ENCODE measurements around the gene CFHR4. TPM values are rescaled to one million over a fixed set of nuclear protein-coding genes. Genes with fewer than 3 reads are reported as not detected.

Gene CFHR4
- total and polyA plus RNA-seq, 2 donors (not counting 3 experiments of a cell fraction or from before 2014, with no cell fraction given) = not detected

- Histone ChIP-seq H3K79me2 (ENCODE audit: control insufficient read depth, insufficient read depth, low read length) (no peaks in the 10 kb centered on the region), H3K4me2 (ENCODE audit: insufficient read depth, low read length) (no peak overlapping the region), H4K20me1 (replicated peaks; ENCODE audit: control insufficient read depth, extremely low read depth, insufficient read depth, low read length) (no peaks in the 10 kb centered on the region), H3K27me3 (ENCODE audit: control insufficient read depth in 2 of 2, insufficient read depth in 2 of 2, low read length in 2 of 2) (no peaks in the 10 kb centered on the region), H3K4me3 (replicated peaks in 1 of 3; ENCODE audit: insufficient read depth in 1 of 3, low read depth in 1 of 3, low read length in 3 of 3) (no peak overlapping the region), H2AFZ (ENCODE audit: low read depth, low read length) (no peak overlapping the region), H3K36me3 (ENCODE audit: control insufficient read depth in 2 of 2, extremely low read depth in 1 of 2, insufficient read depth in 2 of 2, low read length in 2 of 2) (no peaks in the 10 kb centered on the region), H3K9ac (replicated peaks; ENCODE audit: extremely low read depth, insufficient read depth, low read length) (no peak overlapping the region), H3K9me1 (replicated peaks; ENCODE audit: control insufficient read depth, extremely low read depth, insufficient read depth, low read length) (no peaks in the 10 kb centered on the region), H3K9me3 (replicated peaks; ENCODE audit: control insufficient read depth, insufficient read depth, low read length) (no peaks in the 10 kb centered on the region), H3K4me1 (ENCODE audit: control insufficient read depth, extremely low read depth, insufficient read depth, low read length) (no peaks in the 10 kb centered on the region), H3K27ac (ENCODE audit: insufficient read depth, low read depth, low read length) (no peak overlapping the region)
- FAIRE-seq (no peak), DNase-seq (ENCODE audit: low read depth, low spot score) (no peak)
- dilution Hi-C loops (cut with MboI; ENCODE audit: extremely low pct_ligation_motif_present, low sequenced_read_pairs) (no loop called here), intact Hi-C loops (cut with micrococcal nuclease) (no loop called here)
- no TSS peak for BruUV-seq (replicated peaks)
- ChIA-PET CTCF (no interaction called here), POLR2A (no interaction called here)
- TF ChIP-seq GATA2 (IDR thresholded peaks at IDR 0.05; ENCODE audit: insufficient read depth, insufficient read length, low read depth, low read length) (no peak), JUN (IDR thresholded peaks at IDR 0.05; ENCODE audit: borderline replicate concordance, insufficient read depth, insufficient read length, low read depth) (no peak), MAX (IDR thresholded peaks at IDR 0.05; ENCODE audit: insufficient read depth, insufficient read length) (no peak), MYC (IDR thresholded peaks at IDR 0.05; ENCODE audit: low read depth, low read length) (no peak), FOS (IDR thresholded peaks at IDR 0.05; ENCODE audit: borderline replicate concordance, insufficient read depth, low read length) (no peak), EZH2 (IDR thresholded peaks at IDR 0.05; ENCODE audit: borderline replicate concordance, low read depth, low read length, severe bottlenecking) (no peak), POLR2AphosphoS5 (IDR thresholded peaks at IDR 0.05; ENCODE audit: insufficient read depth, low read depth, low read length) (no peak), CTCF (IDR thresholded peaks at IDR 0.05; ENCODE audit: extremely low read depth in 1 of 2, insufficient read depth in 1 of 2, low read depth in 1 of 2, low read length in 2 of 2) (no peak), POLR2A (IDR thresholded peaks at IDR 0.05; ENCODE audit: low read depth, low read length) (no peak)
Measured at GRCh38 chr1:196860323-196860884, 27.4 kb upstream of the CFHR4 start.
